ENCODE measurements around the gene NOTUM. TPM values are rescaled to one million over a fixed set of nuclear protein-coding genes. Genes with fewer than 3 reads are reported as not detected.

The NOTUM gene
- total and polyA plus RNA-seq, 9 of the 15 experiments (the other 6 are each of a cell fraction or from before 2014, with no cell fraction given): 0.03 to 14.0 (median 4.1) TPM

DNA sequence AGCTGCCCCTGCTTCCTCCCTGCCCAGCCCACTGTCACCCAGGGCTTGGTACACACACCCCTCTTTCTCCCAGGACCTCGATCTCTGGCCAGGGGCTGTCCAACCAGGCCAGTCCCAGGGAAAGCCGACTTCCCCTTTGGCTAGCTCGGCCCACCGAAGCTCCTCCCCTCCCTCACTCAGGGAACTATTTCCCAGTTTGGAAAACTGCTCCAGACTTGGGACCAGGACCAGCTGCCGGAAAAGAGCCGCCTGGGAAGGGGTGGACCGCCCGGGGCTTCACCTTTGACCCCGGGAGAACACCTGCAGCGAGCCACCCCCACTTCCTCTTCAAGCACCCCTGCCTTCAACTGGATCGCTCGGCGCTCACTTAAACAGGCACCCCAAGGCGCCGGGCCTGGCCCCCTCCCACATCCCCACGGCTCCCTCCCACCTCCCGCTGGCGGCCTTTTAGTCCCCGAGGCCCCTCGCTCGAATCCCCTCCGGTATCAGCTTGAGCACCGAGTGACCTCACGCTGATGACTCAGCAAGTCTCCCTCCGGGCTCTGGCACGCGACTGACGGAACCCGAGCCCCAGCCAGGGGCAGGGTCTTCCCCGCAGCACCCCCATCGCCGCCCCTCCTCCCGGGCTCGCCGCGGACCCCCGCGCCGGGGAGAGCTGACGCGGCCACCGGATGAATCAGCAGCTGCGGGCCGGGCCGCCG lies 34.4 kb downstream of the NOTUM start (continued):
- TF ChIP-seq, protein P1, sequence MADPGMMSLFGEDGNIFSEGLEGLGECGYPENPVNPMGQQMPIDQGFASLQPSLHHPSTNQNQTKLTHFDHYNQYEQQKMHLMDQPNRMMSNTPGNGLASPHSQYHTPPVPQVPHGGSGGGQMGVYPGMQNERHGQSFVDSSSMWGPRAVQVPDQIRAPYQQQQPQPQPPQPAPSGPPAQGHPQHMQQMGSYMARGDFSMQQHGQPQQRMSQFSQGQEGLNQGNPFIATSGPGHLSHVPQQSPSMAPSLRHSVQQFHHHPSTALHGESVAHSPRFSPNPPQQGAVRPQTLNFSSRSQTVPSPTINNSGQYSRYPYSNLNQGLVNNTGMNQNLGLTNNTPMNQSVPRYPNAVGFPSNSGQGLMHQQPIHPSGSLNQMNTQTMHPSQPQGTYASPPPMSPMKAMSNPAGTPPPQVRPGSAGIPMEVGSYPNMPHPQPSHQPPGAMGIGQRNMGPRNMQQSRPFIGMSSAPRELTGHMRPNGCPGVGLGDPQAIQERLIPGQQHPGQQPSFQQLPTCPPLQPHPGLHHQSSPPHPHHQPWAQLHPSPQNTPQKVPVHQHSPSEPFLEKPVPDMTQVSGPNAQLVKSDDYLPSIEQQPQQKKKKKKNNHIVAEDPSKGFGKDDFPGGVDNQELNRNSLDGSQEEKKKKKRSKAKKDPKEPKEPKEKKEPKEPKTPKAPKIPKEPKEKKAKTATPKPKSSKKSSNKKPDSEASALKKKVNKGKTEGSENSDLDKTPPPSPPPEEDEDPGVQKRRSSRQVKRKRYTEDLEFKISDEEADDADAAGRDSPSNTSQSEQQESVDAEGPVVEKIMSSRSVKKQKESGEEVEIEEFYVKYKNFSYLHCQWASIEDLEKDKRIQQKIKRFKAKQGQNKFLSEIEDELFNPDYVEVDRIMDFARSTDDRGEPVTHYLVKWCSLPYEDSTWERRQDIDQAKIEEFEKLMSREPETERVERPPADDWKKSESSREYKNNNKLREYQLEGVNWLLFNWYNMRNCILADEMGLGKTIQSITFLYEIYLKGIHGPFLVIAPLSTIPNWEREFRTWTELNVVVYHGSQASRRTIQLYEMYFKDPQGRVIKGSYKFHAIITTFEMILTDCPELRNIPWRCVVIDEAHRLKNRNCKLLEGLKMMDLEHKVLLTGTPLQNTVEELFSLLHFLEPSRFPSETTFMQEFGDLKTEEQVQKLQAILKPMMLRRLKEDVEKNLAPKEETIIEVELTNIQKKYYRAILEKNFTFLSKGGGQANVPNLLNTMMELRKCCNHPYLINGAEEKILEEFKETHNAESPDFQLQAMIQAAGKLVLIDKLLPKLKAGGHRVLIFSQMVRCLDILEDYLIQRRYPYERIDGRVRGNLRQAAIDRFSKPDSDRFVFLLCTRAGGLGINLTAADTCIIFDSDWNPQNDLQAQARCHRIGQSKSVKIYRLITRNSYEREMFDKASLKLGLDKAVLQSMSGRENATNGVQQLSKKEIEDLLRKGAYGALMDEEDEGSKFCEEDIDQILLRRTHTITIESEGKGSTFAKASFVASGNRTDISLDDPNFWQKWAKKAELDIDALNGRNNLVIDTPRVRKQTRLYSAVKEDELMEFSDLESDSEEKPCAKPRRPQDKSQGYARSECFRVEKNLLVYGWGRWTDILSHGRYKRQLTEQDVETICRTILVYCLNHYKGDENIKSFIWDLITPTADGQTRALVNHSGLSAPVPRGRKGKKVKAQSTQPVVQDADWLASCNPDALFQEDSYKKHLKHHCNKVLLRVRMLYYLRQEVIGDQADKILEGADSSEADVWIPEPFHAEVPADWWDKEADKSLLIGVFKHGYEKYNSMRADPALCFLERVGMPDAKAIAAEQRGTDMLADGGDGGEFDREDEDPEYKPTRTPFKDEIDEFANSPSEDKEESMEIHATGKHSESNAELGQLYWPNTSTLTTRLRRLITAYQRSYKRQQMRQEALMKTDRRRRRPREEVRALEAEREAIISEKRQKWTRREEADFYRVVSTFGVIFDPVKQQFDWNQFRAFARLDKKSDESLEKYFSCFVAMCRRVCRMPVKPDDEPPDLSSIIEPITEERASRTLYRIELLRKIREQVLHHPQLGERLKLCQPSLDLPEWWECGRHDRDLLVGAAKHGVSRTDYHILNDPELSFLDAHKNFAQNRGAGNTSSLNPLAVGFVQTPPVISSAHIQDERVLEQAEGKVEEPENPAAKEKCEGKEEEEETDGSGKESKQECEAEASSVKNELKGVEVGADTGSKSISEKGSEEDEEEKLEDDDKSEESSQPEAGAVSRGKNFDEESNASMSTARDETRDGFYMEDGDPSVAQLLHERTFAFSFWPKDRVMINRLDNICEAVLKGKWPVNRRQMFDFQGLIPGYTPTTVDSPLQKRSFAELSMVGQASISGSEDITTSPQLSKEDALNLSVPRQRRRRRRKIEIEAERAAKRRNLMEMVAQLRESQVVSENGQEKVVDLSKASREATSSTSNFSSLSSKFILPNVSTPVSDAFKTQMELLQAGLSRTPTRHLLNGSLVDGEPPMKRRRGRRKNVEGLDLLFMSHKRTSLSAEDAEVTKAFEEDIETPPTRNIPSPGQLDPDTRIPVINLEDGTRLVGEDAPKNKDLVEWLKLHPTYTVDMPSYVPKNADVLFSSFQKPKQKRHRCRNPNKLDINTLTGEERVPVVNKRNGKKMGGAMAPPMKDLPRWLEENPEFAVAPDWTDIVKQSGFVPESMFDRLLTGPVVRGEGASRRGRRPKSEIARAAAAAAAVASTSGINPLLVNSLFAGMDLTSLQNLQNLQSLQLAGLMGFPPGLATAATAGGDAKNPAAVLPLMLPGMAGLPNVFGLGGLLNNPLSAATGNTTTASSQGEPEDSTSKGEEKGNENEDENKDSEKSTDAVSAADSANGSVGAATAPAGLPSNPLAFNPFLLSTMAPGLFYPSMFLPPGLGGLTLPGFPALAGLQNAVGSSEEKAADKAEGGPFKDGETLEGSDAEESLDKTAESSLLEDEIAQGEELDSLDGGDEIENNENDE (IDR thresholded peaks at IDR 0.05; ENCODE audit: low read depth, low read length): no peak
- peak; percentile 69; the same call in 1 of the 2 replicates for TF ChIP-seq POLR2G (IDR thresholded peaks at IDR 0.05; ENCODE audit: low read depth, low read length)
- no peak for TF ChIP-seq SMARCA5 (IDR thresholded peaks at IDR 0.05)
- TF ChIP-seq SIX5 (IDR thresholded peaks at IDR 0.05; ENCODE audit: borderline replicate concordance in 1 of 2, insufficient read depth in 1 of 2, low read depth in 1 of 2, low read length in 2 of 2): no peak
- TF ChIP-seq ZBTB7A (IDR thresholded peaks at IDR 0.05; ENCODE audit: borderline replicate concordance, control insufficient read depth, low read depth, low read length): peak; percentile 97
